Naive thymus-derived CD8-positive, alpha-beta T cell (primary cell): ENCODE measurements around the gene ALG12. TPM values are rescaled to one million over a fixed set of nuclear protein-coding genes. Genes with fewer than 3 reads are reported as not detected.

Experiments
- microRNA-seq: library from miRNA; unstranded; fragments of <30 nt; microRNA quantifications from one replicate; pipeline ENCODE4 v1.2.0, GENCODE V29; 2022; ENCODE audit warnings: borderline microRNAs expressed
- polyA plus RNA-seq, 3 donors: library from polyadenylated mRNA; unstranded; fragments of 300-500 nt; fragmentation: Illumina TruSeq; gene quantifications; one replicate each; pipeline ENCODE4 v1.2.3, GENCODE V29; 2021
- total RNA-seq, 8 experiments: library from RNA in 2 of 8; stranded (reverse) in 2 of 8; gene quantifications; one replicate each; pipeline ENCODE4 v1.2.3 and lab custom pipeline; 2021 to 2026

Gene ALG12
- total and polyA plus RNA-seq, 5 experiments from 2014 or later, result 10.8 to 23.6 (median 17.0) TPM

Small RNA genes lying within 50 kb of the gene (microRNA-seq; reads per million reads assigned to microRNA genes)
- gene MIR6821, result not detected

Other genes with a start within 250 kb of the ALG12 start
- gene BRD1, start 90.6 kb downstream of the ALG12 start, total RNA-seq, result 10 to 100 TPM; 80.9 to 86.8 TPM
- 1 to 10 TPM; 1.9 to 3.7 (median 2.2) TPM for gene BRD1, start 90.6 kb downstream of the ALG12 start, polyA plus RNA-seq
- 10 to 100 TPM; 17.6 to 18.1 TPM for gene ZBED4, start 64.6 kb downstream of the ALG12 start, total RNA-seq
- 10 to 100 TPM in 1 of 3 donors, 1 to 10 TPM in 2; 5.5 to 11.4 (median 8.1) TPM for gene ZBED4, start 64.6 kb downstream of the ALG12 start, polyA plus RNA-seq
- gene CRELD2, start 196 bp upstream of the ALG12 start, total RNA-seq, result 10 to 100 TPM; 22.1 to 28.0 TPM
- gene CRELD2, start 196 bp upstream of the ALG12 start, polyA plus RNA-seq, result 10 to 100 TPM; 35.8 to 43.6 (median 37.0) TPM
- 10 to 100 TPM; 42.0 to 44.0 TPM for gene PIM3, start 42.3 kb upstream of the ALG12 start, total RNA-seq
- gene PIM3, start 42.3 kb upstream of the ALG12 start, polyA plus RNA-seq, result 10 to 100 TPM; 12.4 to 26.0 (median 13.6) TPM
- not detected for gene IL17REL, start 94.3 kb upstream of the ALG12 start, total RNA-seq
- gene IL17REL, start 94.3 kb upstream of the ALG12 start, polyA plus RNA-seq, result not detected
- gene TTLL8, start 139.9 kb upstream of the ALG12 start, total RNA-seq, result not detected
- gene TTLL8, start 139.9 kb upstream of the ALG12 start, polyA plus RNA-seq, result not detected
- under 1 TPM; 0.16 to 0.36 TPM for gene MLC1, start 167.0 kb upstream of the ALG12 start, total RNA-seq
- 1 to 10 TPM in 1 of 3 donors, under 1 TPM in 2; 0.12 to 1.8 (median 0.34) TPM for gene MLC1, start 167.0 kb upstream of the ALG12 start, polyA plus RNA-seq
- not detected for gene MOV10L1, start 171.6 kb upstream of the ALG12 start, total RNA-seq
- gene MOV10L1, start 171.6 kb upstream of the ALG12 start, polyA plus RNA-seq, result not detected